ENCODE data around the gene ALG2. TPM values are rescaled to one million over a fixed set of nuclear protein-coding genes. Genes with fewer than 3 reads are reported as not detected.

Gene ALG2
- total and polyA plus RNA-seq, 2 experiments from 2014 or later: 31.5 to 39.7 TPM

DNA sequence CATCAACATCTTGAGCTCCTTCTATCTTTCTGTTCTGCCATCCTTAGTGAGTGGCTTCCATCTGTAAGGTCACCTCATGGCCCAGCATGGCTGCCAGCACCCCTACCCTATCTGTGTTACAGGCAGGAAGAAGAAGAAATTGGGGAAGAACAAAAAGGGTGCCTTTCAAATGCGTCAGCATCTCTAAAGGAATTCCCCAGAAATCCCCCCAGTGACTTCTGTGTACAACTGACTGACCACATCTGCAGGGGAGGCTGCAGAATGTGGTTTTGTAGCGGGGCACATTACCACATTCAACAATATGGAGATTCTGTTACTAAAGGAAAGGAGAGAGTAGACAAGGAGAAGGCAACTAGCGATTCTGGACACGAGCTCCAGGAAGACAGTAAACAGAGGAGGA lies 40.1 kb downstream of the ALG2 start:
- no peak overlapping the region for H3K27ac ChIP-seq (ENCODE audit: low read depth)
- H2AFZ ChIP-seq: 0 out of 2 replicates have a peak overlapping the region, but pooled peaks have one; percentile 56
- DNase-seq (ENCODE audit: low spot score): no peak

More for the DNA sequence above, 40.1 kb downstream of the ALG2 start:
- Mint-ChIP-seq H3K4me1 (peaks cover 12% of the 10 kb centered on the region; the same call in 2 of the 3 replicates), H3K27ac (no peak overlapping the region; the same call in 1 of the 2 replicates), H3K36me3 (ENCODE audit: low read depth) (no peaks in the 10 kb centered on the region), H3K9me3 (no peaks in the 10 kb centered on the region), H3K27me3 (ENCODE audit: insufficient read depth, low read depth, poor library complexity) (peaks cover 3% of the 10 kb centered on the region), H3K4me3 (no peak overlapping the region)
- no peak for TF ChIP-seq CREB1 (CRISPR knock-in tag; IDR thresholded peaks at IDR 0.05; ENCODE audit: low read depth)
- TF ChIP-seq JUNB (IDR thresholded peaks at IDR 0.05; ENCODE audit: unreplicated experiment): no peak
- TF ChIP-seq, protein P1, sequence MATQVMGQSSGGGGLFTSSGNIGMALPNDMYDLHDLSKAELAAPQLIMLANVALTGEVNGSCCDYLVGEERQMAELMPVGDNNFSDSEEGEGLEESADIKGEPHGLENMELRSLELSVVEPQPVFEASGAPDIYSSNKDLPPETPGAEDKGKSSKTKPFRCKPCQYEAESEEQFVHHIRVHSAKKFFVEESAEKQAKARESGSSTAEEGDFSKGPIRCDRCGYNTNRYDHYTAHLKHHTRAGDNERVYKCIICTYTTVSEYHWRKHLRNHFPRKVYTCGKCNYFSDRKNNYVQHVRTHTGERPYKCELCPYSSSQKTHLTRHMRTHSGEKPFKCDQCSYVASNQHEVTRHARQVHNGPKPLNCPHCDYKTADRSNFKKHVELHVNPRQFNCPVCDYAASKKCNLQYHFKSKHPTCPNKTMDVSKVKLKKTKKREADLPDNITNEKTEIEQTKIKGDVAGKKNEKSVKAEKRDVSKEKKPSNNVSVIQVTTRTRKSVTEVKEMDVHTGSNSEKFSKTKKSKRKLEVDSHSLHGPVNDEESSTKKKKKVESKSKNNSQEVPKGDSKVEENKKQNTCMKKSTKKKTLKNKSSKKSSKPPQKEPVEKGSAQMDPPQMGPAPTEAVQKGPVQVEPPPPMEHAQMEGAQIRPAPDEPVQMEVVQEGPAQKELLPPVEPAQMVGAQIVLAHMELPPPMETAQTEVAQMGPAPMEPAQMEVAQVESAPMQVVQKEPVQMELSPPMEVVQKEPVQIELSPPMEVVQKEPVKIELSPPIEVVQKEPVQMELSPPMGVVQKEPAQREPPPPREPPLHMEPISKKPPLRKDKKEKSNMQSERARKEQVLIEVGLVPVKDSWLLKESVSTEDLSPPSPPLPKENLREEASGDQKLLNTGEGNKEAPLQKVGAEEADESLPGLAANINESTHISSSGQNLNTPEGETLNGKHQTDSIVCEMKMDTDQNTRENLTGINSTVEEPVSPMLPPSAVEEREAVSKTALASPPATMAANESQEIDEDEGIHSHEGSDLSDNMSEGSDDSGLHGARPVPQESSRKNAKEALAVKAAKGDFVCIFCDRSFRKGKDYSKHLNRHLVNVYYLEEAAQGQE (IDR thresholded peaks at IDR 0.05; ENCODE audit: unreplicated experiment): no peak
- TF ChIP-seq ZNF331 (CRISPR knock-in tag; IDR thresholded peaks at IDR 0.05; ENCODE audit: low read depth): no peak
- no peak for TF ChIP-seq EZH2phosphoT487 (IDR thresholded peaks at IDR 0.05; ENCODE audit: unreplicated experiment)
- no peak for TF ChIP-seq ZNF114 (CRISPR knock-in tag; IDR thresholded peaks at IDR 0.05)
- TF ChIP-seq, protein P2, sequence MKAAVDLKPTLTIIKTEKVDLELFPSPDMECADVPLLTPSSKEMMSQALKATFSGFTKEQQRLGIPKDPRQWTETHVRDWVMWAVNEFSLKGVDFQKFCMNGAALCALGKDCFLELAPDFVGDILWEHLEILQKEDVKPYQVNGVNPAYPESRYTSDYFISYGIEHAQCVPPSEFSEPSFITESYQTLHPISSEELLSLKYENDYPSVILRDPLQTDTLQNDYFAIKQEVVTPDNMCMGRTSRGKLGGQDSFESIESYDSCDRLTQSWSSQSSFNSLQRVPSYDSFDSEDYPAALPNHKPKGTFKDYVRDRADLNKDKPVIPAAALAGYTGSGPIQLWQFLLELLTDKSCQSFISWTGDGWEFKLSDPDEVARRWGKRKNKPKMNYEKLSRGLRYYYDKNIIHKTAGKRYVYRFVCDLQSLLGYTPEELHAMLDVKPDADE (IDR thresholded peaks at IDR 0.05): no peak
- TF ChIP-seq POLR2AphosphoS5 (IDR thresholded peaks at IDR 0.05; ENCODE audit: low read depth): no peak
- TF ChIP-seq NANOG (IDR thresholded peaks at IDR 0.05; ENCODE audit: borderline replicate concordance): no peak
- no peak for TF ChIP-seq STAT1 (IDR thresholded peaks at IDR 0.05; ENCODE audit: unreplicated experiment)
- TF ChIP-seq, protein P3, sequence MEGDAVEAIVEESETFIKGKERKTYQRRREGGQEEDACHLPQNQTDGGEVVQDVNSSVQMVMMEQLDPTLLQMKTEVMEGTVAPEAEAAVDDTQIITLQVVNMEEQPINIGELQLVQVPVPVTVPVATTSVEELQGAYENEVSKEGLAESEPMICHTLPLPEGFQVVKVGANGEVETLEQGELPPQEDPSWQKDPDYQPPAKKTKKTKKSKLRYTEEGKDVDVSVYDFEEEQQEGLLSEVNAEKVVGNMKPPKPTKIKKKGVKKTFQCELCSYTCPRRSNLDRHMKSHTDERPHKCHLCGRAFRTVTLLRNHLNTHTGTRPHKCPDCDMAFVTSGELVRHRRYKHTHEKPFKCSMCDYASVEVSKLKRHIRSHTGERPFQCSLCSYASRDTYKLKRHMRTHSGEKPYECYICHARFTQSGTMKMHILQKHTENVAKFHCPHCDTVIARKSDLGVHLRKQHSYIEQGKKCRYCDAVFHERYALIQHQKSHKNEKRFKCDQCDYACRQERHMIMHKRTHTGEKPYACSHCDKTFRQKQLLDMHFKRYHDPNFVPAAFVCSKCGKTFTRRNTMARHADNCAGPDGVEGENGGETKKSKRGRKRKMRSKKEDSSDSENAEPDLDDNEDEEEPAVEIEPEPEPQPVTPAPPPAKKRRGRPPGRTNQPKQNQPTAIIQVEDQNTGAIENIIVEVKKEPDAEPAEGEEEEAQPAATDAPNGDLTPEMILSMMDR (conservative IDR thresholded peaks at IDR 0.05; ENCODE audit: low read depth in 2 of 2): no peak
- ATAC-seq: no peak
- Histone ChIP-seq H3K4me2 (no peak overlapping the region), H4K20me1 (replicated peaks; ENCODE audit: insufficient read depth) (no peaks in the 10 kb centered on the region), H3K79me2 (replicated peaks; ENCODE audit: insufficient read depth) (no peaks in the 10 kb centered on the region), H3K9me2 (ENCODE audit: insufficient read depth) (no peaks in the 10 kb centered on the region), H3K36me3 (ENCODE audit: insufficient read depth) (no peaks in the 10 kb centered on the region), H3F3A (replicated peaks; ENCODE audit: low read depth) (no peaks in the 10 kb centered on the region), H3K4me3 (no peak overlapping the region), H3K27me3 (ENCODE audit: insufficient read depth) (no peaks in the 10 kb centered on the region), H3K4me1 (ENCODE audit: insufficient read depth) (peaks cover 4% of the 10 kb centered on the region; the same call in 1 of the 2 replicates)
